Measurements from ENCODE around the gene TCTN2.
A peak's percentile ranks its signal among the peaks of the same experiment; 100 is the strongest.

Gene TCTN2

DNA sequence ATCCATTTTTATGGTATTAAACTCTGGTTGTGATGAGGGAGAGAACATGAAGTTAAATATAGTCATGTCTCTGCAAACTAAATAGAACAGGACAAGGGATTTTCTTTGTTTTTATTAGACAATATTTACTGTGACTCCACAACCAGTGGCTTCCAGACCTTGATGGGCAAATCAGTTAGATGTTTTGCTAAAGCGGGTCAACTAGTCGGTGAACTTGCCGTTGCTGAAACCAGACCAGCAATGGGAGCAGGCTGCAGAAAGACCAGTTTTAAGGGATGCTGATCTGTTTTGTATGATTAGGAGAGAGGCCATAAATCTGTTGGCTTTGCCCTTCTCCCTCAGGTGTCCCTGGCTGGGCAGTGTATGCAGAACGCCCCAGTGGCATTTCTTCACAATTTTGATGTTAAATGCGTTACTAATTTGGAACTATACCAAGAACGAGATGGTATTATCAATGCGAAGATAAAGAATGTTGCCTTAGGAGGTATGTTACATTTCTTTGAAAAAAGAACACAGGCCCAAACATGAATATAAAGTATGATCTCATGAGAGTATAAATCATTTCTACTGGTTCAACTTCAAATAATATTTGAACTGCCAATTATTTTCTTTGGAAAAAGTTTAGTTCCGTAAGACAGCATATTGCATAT lies 19.4 kb downstream of the TCTN2 start:
- DNase-seq, result no peak

DNA sequence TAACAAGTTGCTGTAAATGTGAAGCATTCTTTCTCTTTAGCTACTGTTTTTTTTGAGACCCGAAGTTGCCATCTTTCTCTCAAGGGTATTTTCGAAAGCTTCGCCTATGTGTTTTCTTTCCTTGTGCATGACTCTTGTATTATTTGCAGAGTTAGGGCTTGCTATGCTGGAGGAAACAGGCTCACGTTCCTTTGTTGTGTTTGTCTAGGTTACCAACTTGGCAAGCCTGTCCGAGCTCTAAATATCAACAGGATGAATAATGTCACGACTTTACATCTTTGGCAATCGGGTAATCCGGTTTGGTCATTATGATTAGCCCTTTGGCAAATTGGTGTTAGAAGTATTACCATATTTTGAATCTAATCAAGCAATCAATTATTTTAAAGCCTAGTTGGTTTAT lies 25.3 kb downstream of the TCTN2 start:
- DNase-seq, result no peak

GRCh38 chr12:123696646-123697045 lies 25.7 kb downstream of the TCTN2 start:
- no peak for DNase-seq

GRCh38 chr12:123705935-123706334 lies 35.0 kb downstream of the TCTN2 start:
- DNase-seq, result peak; percentile 26

DNA sequence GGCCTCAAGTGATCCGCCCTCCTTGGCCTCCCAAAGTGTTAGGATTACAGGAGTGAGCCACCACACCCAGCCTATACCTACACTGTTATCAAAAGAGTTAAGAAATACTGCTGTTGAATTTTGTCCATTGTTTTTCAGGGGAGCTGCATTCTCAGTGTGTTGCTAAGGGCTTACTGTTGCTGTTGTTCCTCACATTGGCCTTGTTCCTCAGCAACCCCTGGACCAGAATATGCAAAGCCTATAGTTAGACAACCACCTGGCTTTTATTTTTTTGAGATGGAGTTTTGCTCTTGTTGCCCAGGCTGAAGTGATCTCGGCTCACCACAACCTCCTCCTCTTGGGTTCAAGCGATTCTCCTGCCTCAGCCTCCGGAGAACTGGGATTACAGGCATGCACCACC lies 36.6 kb downstream of the TCTN2 start:
- DNase-seq, result no peak

DNA sequence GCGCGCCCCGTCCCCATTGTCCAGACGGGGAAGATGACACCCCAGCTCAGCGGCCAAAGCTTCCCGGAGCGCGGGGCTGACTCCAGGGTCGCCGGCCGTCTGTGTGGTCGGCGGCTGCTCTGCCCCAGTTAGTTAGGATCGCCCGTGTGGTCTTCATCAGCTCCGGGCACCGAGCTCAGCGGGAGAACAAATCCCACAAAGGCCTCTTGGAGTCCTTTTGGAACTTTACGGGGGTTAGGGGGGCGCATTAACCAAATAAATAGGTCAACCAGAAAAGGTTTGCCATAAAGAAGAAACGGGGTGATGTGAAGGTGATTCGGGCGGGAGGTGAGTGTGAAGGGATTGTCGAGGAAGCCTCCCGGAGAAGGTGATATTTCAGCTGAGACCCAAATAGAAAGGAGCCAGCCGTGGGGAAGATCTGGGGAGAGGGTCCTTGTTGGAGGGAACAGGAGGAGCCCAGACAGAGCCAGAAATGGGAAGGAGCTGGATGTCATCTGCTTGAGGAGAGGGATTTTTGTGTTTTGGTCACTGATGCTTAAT lies 41.9 kb downstream of the TCTN2 start:
- DNase-seq, result no peak

GRCh38 chr12:123713398-123713797 lies 42.5 kb downstream of the TCTN2 start:
- peak; percentile 81 for DNase-seq

- DNase-seq, result peak; percentile 51
Measured at GRCh38 chr12:123713823-123714585, 43.1 kb downstream of the TCTN2 start.

DNA sequence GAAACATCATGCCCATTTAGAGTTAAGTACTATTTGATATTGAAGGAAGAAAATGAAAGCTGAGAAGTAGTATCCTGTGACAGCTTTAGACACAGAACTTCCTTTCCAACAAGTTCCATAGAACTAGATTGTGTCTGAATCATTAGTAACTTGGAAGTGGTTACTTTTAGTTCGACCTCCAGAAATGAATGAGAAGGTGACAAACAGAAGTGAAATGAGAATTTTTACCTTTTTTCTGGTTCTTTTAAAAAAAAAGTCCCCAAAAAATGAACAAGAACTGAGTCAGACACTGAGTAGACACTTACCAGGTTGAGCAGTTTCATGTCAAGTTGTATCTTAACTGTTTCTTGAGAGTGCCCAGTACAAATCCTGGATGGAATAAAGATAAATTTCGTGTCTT lies 44.3 kb downstream of the TCTN2 start:
- no peak for DNase-seq

GRCh38 chr12:123717350-123717749 lies 46.4 kb downstream of the TCTN2 start:
- DNase-seq, result peak; percentile 54

DNA sequence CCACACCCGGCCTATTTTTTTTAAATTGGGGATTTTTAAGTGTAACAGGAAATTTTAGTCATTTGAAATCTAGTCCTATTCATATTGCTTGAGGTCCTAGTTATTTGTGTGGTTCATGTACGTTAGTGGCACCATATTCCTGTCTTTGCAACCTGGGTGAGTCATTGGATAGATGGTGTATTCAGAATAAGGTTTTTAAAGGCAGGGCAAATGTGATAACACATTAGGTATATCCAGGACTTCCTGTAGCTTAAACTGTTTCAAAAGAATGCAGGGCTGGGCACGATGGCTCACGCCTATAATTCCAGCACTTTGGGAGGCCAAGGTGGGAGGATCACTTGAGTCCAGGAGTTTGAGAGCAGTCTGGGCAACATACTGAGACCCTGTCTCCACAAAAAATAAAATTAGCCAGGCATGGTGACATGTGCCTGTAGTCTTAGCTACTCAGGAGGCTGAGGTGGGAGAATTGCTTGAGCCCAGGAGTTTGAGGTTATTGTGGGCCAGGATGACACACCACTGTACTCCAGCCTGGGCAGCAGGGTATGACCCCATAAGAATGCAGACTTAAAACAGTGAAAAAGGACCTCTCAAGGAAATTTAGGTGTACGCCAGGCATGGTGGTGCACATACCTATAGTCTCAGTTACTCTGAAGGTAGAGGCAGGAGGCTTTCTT lies 49.4 kb downstream of the TCTN2 start:
- peak; percentile 42 for DNase-seq

- DNase-seq, result no peak
Measured at GRCh38 chr12:123721245-123721644, 50.3 kb downstream of the TCTN2 start.

- DNase-seq, result no peak
Measured at GRCh38 chr12:123723011-123723410, 52.1 kb downstream of the TCTN2 start.

- DNase-seq, result no peak
Measured at GRCh38 chr12:123723765-123724164, 52.9 kb downstream of the TCTN2 start.

DNA sequence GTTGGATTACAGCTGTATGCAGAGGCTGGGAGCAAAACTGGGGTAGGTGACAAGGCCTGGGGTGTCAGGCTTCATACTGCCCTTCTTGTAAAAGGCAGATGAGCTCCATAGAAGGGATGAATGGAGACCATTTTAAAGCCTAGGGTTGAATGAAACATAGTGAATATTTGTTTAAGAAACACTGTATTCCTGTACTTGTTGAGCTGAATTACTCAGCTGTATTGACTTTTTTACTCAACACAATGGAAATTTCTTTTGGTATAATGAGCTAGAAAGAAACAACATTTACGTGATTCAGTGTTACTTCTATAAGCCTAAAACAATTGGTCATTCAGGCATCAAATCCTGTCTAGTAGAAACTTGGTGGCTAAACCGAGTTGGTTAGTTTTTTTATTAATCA lies 55.3 kb downstream of the TCTN2 start:
- DNase-seq, result no peak

GRCh38 chr12:123726962-123727361 lies 56.0 kb downstream of the TCTN2 start:
- no peak for DNase-seq

DNA sequence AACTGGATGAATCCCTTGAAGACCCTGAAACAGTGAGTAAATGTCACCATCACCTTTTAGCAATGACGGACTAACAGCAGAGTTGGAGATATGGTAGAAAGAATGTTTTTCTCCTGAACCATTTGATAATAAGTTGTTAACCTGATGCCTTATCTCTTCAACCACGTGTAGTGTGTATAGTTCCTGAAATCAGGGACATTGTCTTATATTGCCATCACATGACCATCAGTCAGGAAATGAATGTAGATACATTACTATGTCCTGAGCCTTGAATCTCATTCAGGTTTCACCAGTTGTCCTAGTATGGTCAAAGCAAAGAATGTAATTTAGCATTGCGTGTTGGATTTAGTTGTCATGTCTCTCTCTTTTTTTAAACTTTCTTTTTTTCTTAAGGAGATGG lies 57.0 kb downstream of the TCTN2 start:
- DNase-seq, result no peak

- no peak for DNase-seq
Measured at GRCh38 chr12:123731596-123731995, 60.7 kb downstream of the TCTN2 start.

GRCh38 chr12:123732251-123732650 lies 61.3 kb downstream of the TCTN2 start:
- DNase-seq, result no peak

DNA sequence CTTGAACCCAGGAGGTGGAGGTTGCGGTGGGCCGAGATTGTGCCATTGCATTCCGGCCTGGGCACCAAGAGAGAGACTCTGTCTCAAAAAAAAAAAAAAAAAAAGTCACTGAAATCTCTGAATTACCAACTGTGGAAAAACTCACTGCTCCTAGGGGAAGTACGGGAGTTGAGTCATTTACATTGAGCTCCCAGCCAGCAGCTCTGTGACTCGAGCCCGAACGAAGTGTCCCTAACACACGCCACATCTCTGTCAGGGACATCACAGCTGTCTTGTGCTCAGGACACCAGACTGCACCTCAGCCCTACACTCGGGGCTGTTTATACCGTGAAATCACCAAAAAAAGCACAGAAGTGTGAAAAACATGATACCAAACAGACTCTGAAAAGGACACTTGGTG lies 62.3 kb downstream of the TCTN2 start:
- no peak for DNase-seq

GRCh38 chr12:123734268-123734667 lies 63.4 kb downstream of the TCTN2 start:
- no peak for DNase-seq

GRCh38 chr12:123741937-123742572 lies 71.1 kb downstream of the TCTN2 start:
- no peak for DNase-seq

- peak; percentile 97 for DNase-seq
Measured at GRCh38 chr12:123743002-123743401, 72.1 kb downstream of the TCTN2 start.
